NCI-H345 treated with DMSO at 0.1 percent for 48 hours (cell line): ENCODE measurements around the gene SRP9.

Source experiments
- DNase-seq: peaks from one replicate; lab custom pipeline; 2025; ENCODE audit not compliant: unreplicated experiment; lab: John Stamatoyannopoulos, UW

SRP9 gene

DNA sequence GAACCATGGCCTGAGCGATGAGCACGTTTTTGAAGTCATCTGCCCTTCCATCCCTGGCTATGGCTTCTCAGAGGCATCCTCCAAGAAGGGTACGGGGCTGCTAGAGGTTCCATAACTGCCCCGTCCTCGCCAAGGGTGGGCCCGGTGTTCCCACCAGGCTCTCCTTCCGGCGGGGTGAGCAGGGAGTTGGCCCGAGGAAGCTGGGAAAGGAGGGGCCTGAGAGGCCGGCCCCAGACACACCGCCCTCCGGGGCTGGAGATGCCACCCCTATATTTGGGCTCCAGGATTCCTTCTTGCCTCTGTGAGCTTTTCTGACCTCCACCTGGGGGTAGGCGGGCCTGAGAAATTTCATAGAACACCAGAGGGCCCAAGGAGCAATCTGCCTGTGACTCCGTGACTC is 61.2 kb downstream of the SRP9 start:
- DNase-seq: no peak
